Measurements from ENCODE around the gene KCNQ4. TPM values are rescaled to one million over a fixed set of nuclear protein-coding genes. Genes with fewer than 3 reads are reported as not detected.

The KCNQ4 gene
- total RNA-seq, 1 experiment from 2014 or later: 0.12 TPM

DNA sequence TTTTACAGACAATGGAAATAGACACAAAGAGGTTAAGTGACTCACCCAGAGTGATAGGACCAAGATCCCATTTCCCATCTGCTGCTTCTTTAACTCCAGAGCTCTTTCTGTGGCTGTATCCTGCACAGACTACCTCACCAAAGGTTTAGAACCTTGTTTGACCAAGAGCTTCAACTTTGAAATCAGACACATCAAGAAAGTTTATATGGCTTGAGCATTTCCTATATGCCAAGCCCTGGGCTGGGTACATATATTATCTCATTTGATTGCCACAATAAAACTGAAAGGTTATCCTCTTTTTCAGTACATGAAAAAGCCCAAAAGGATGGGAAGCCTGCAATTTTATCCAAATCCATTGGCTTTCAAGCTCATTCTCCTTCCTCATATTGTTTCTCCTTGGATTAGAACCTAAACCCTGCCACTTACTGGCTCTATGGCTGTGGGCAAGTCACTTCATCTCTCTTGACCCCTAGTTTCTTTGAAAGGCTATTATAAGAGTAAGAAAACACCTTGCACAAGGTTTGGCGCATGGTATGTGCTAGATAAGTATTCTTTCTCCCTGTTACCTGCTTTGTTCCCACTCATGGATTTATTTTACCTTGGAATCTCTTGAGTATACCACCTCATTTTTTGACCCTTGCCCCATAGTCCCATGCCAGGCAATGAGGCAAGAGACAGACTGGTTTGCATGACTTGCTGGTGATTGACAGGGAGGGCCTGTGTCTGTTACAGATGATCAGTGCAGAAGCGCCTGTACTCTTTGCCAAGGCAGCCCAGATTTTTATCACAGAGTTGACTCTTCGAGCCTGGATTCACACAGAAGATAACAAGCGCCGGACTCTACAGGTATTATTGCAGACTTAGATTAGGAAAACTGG is 34.5 kb upstream of the KCNQ4 start:
- H3K27me3 ChIP-seq: no peaks in the 10 kb centered on the region
- H3K36me3 ChIP-seq: peaks cover 41% of the 10 kb centered on the region
- peaks cover 32% of the 10 kb centered on the region for H3K4me1 ChIP-seq
- no peak overlapping the region for H3K4me3 ChIP-seq
- H3K9me3 ChIP-seq (replicated peaks): no peaks in the 10 kb centered on the region
- no peak overlapping the region for H3K27ac ChIP-seq
- no peak for DNase-seq

DNA sequence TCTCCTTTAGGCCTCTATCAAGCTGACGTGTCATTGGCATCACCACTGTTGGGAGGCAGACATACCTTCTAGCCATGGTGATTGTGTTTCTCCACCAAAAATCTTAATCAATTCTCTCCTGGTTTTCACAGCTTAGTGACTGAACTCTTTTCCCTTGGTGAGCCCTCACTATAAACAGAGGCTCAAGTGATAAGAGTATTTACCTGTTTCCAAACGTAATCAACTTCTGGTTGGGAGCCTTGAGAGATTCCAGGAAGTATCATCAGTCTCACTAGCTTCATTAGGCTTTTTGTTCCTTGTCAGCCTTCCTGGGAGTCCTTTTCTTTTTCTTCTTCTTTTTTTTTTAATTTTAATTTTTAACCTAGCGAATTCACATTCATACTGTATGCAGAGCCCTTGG is 33.8 kb upstream of the KCNQ4 start:
- no peak for DNase-seq
- H3K4me1 ChIP-seq: peaks cover 27% of the 10 kb centered on the region
- H3K27ac ChIP-seq: no peak overlapping the region
- H3K27me3 ChIP-seq: no peaks in the 10 kb centered on the region
- no peaks in the 10 kb centered on the region for H3K9me3 ChIP-seq (replicated peaks)
- H3K36me3 ChIP-seq: peaks cover 43% of the 10 kb centered on the region
- H3K4me3 ChIP-seq: no peak overlapping the region

- DNase-seq: no peak
- Histone ChIP-seq H3K9me3 (replicated peaks) (no peaks in the 10 kb centered on the region), H3K4me3 (no peak overlapping the region), H3K27me3 (no peaks in the 10 kb centered on the region), H3K4me1 (peaks cover 21% of the 10 kb centered on the region), H3K27ac (no peak overlapping the region), H3K36me3 (peaks cover 48% of the 10 kb centered on the region)
Measured at GRCh38 chr1:40750451-40750908, 33.1 kb upstream of the KCNQ4 start.

GRCh38 chr1:40751802-40752201 is 31.8 kb upstream of the KCNQ4 start:
- peaks cover 53% of the 10 kb centered on the region for H3K36me3 ChIP-seq

GRCh38 chr1:40753142-40753882 is 30.3 kb upstream of the KCNQ4 start:
- Histone ChIP-seq H3K27me3 (no peaks in the 10 kb centered on the region), H3K27ac (no peak overlapping the region), H3K36me3 (peaks cover 54% of the 10 kb centered on the region), H3K4me1 (peaks cover 11% of the 10 kb centered on the region), H3K4me3 (no peak overlapping the region), H3K9me3 (replicated peaks) (no peaks in the 10 kb centered on the region; the same call in 1 of the 2 replicates)
- no peak for DNase-seq

More at GRCh38 chr1:40751802-40752201, 31.8 kb upstream of the KCNQ4 start:
- Histone ChIP-seq H3K4me3 (no peak overlapping the region), H3K27ac (no peak overlapping the region), H3K27me3 (no peaks in the 10 kb centered on the region), H3K9me3 (replicated peaks) (no peaks in the 10 kb centered on the region; the same call in 1 of the 2 replicates), H3K4me1 (peaks cover 7% of the 10 kb centered on the region)
- no peak for DNase-seq

- H3K36me3 ChIP-seq: peaks cover 51% of the 10 kb centered on the region
- H3K27ac ChIP-seq: no peak overlapping the region
- no peaks in the 10 kb centered on the region for H3K27me3 ChIP-seq
- H3K4me3 ChIP-seq: no peak overlapping the region
- H3K9me3 ChIP-seq (replicated peaks): no peaks in the 10 kb centered on the region; the same call in 1 of the 2 replicates
- H3K4me1 ChIP-seq: peaks cover 11% of the 10 kb centered on the region
- DNase-seq: no peak
Measured at GRCh38 chr1:40754201-40754600, 29.4 kb upstream of the KCNQ4 start.

DNA sequence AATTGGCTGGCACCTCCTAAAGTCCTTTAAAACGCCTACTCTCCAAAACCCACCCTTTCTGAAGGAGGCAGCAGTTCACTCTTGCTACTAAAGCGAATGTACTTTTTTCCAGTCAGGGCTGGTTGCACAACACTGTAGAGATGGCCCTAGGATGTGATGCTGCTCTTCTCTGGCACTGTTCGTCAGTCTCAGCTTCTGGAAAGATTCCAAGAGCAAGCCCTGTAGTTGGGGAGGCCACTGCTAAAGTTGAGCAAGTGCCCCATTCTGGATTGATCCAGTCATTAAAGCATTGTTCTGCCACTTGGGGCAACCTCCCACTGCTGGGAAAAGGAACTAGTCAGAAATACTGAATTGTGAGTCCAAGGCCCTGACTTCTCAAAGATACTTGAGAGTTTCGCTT is 28.5 kb upstream of the KCNQ4 start:
- Histone ChIP-seq H3K4me3 (no peak overlapping the region), H3K4me1 (peaks cover 11% of the 10 kb centered on the region), H3K9me3 (replicated peaks) (no peaks in the 10 kb centered on the region; the same call in 1 of the 2 replicates), H3K36me3 (peaks cover 49% of the 10 kb centered on the region), H3K27me3 (no peaks in the 10 kb centered on the region), H3K27ac (no peak overlapping the region)
- DNase-seq: no peak

GRCh38 chr1:40756523-40756922 is 27.1 kb upstream of the KCNQ4 start:
- Histone ChIP-seq H3K27me3 (no peaks in the 10 kb centered on the region), H3K4me1 (peaks cover 11% of the 10 kb centered on the region), H3K27ac (no peak overlapping the region), H3K4me3 (no peak overlapping the region), H3K9me3 (replicated peaks) (no peaks in the 10 kb centered on the region; the same call in 1 of the 2 replicates), H3K36me3 (peaks cover 46% of the 10 kb centered on the region)
- DNase-seq: no peak

DNA sequence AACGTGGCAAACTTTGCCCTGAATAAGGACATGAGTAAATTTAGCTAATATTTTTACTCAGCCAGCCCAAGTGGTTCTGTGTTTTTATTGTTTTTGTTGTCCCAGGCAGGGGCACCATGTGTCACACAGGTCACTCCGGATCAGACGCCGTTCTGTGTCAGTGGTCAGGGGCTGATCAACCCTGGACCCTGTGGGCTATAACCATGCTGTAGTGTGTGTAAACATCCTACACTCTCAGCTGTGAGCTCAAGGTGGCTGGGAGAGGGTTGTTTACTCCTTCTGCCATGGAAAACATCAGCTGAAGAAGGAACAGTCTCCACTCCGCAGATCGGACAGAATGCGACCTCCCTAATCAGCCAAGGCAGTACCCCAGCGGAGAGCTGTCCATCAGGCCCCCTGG is 26.5 kb upstream of the KCNQ4 start:
- H3K36me3 ChIP-seq: peaks cover 47% of the 10 kb centered on the region
- peaks cover 11% of the 10 kb centered on the region for H3K4me1 ChIP-seq
- H3K4me3 ChIP-seq: no peak overlapping the region
- no peaks in the 10 kb centered on the region for H3K27me3 ChIP-seq
- no peak for DNase-seq
- peak overlapping the region; percentile 33 for H3K27ac ChIP-seq
- H3K9me3 ChIP-seq (replicated peaks): no peaks in the 10 kb centered on the region; the same call in 1 of the 2 replicates

DNA sequence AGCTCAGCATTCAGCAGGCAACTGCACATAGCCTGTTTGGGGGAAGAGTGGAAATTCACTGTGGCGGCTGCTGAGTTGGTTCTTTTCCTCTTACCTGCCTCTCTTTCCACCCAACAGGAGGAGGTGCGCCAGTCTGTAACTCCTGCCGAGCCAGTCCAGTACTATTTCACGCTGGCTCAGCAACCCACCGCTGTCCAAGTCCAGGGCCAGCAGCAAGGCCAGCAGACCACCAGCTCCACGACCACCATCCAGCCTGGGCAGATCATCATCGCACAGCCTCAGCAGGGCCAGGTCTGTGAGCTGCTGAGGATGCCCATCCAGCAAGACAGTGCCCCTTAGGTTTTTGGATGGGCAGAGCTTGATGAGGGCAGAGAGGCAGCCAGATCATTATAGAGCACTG is 25.6 kb upstream of the KCNQ4 start:
- Histone ChIP-seq H3K9me3 (replicated peaks) (no peaks in the 10 kb centered on the region; the same call in 1 of the 2 replicates), H3K27me3 (no peaks in the 10 kb centered on the region), H3K36me3 (peaks cover 51% of the 10 kb centered on the region), H3K4me1 (peaks cover 11% of the 10 kb centered on the region), H3K27ac (peak overlapping the region; percentile 33), H3K4me3 (no peak overlapping the region)
- no peak for DNase-seq

GRCh38 chr1:40758578-40759343 is 24.8 kb upstream of the KCNQ4 start:
- Histone ChIP-seq H3K4me1 (peaks cover 11% of the 10 kb centered on the region), H3K27ac (no peak overlapping the region), H3K36me3 (peaks cover 46% of the 10 kb centered on the region)

DNA sequence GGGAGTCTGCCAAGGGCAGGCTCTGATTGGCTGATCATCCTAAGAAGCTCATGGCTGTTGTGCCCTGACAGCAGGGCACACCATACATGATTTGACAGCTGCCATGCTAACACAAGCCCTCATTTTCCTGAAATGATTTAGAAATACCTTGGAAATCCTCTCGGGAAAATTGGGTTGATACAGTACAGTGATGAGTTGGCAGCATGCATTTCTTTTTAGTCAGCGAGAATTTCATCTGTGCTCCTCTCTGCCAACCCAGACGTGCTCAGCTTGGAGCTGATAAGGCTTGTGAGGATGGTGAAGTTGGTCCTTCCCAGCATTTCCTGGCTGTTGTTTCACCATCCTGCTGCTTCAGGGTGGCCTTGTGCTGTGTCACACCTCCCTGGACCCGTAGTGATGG is 22.6 kb upstream of the KCNQ4 start:
- Histone ChIP-seq H3K27me3 (no peaks in the 10 kb centered on the region), H3K4me3 (no peak overlapping the region), H3K9me3 (replicated peaks) (no peaks in the 10 kb centered on the region; the same call in 1 of the 2 replicates), H3K36me3 (peaks cover 42% of the 10 kb centered on the region), H3K27ac (no peak overlapping the region), H3K4me1 (peaks cover 11% of the 10 kb centered on the region)
- no peak for DNase-seq

More at GRCh38 chr1:40758578-40759343, 24.8 kb upstream of the KCNQ4 start:
- Histone ChIP-seq H3K27me3 (no peaks in the 10 kb centered on the region), H3K9me3 (replicated peaks) (no peaks in the 10 kb centered on the region; the same call in 1 of the 2 replicates), H3K4me3 (no peak overlapping the region)
- no peak for DNase-seq

DNA sequence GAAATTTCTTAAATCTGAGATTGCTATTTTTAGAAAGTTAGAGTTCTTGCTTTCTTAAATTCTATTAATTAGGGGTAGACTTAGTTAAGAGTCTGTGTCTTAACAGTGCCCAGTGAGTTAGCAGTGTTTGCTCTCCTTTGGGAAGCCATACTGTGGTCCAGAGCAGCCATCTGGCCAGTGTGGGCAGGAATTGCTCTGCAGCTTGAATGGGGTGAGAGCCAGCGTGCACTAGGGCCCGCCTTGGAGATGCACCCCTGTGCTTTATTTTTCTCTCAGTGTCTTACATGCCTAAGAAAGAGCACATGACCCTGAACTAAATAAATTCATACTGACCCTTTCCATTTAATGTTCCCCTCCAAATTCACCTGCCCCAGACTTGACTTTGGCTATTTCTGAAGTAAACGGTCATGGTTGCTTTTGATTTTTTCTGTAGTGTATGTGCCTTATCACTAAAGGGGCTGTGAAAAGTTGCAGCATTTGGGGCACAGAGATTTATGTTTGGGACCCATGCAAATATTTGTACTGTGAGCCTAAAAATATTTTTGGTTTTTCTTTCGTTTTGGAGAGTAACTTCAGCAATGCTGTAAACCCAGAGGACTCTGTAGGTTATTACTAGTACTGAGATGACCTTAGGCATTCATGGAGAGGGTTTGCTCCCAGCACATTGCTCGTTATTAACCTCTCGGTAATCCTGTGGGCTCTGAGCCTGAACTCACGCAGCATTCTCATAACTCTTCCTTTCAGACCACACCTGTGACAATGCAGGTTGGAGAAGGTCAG is 21.3 kb upstream of the KCNQ4 start:
- peaks cover 40% of the 10 kb centered on the region for H3K36me3 ChIP-seq
- no peaks in the 10 kb centered on the region for H3K27me3 ChIP-seq
- H3K9me3 ChIP-seq (replicated peaks): no peaks in the 10 kb centered on the region
- H3K4me1 ChIP-seq: peaks cover 7% of the 10 kb centered on the region
- no peak for DNase-seq
- no peak overlapping the region for H3K27ac ChIP-seq
- H3K4me3 ChIP-seq: no peak overlapping the region

All from SJCRH30 (cell line).